ENCODE results near the gene DPP6.
A peak's percentile ranks its signal among the peaks of the same experiment; 100 is the strongest.

Gene DPP6

DNA sequence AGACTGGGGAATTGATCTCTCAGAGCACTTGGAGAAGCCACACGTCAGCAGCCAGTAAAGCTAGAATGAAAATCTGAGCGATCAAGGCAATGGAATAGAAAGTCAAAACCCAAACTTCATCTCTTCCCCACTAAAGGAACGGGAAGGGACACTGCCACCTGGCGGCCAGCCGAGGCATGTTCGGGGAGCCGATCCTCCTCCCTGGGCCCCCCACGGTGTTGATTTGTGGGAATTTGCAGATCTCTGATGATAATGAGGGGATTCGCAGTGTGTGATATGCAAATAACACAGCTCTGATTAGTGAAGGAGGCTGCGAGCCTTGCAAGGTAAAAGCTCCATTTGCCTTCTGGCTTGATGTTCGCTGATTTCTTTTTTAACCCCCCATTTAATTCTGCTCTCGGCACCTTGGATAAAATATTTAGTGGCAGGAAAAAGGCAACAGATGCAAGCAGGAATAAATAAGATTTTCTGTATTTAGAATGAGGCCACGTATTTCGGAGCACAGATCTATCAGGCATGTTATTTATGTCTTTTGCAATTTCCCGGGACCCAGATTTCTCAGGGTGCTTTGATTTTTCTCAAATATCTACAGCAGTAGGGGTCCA, 692.2 kb downstream of the DPP6 start:
- DNase-seq: peak; percentile 67

DNA sequence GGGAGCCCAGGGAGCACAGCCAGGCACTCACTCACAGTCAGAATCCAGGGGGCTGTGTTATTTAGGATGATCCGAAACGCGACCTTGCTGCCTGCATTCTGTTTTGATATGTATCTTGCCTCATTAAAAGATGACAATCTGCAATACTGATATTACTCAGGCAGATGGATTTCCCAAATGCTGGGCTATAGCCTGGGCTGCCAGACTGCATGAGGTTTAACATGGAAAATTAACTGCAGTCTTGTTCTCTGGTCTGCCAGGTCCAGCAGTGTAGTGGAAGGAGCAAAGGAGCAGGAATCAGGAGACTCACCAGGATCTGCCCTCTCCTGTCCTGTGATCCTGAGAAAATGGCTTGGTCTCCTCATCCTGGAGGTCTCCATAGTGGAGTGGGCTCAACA, 692.7 kb downstream of the DPP6 start:
- DNase-seq: no peak

DNA sequence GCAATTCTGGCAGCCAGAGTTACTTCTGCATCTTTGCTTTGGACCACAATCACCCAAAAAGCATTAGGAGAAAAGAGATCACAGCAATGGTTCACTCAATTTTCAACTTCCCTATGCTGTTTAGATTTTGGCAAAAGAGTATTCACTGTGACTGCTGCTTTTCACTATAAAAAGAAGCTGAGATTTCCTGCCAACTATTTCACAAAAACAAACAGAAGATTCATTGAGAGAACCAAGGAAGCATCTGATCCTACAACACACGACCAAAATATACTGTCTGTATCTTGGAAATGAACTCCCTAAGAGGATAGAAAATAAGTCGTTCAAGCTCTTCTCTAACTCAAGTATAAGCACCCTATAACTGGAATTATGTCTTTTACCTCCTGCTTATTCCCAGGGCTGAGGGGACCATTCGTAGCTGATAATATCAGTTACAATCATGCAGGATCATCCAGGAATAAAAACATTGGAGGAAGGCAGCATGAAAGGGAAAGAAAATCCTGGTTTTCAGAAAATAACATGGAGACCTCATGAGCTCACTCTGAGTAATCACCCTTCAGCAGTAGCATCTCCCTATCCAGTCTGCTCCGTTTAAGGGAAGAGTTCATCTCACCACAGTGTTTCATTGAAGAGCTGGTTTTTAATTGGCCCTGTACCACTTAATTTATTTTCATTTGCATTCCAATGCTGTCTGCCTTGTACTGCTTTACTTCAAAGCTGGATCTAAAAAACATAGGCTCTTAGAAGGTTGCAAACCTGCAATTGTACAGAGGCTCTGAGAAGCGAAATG, 694.6 kb downstream of the DPP6 start:
- DNase-seq: no peak

DNA sequence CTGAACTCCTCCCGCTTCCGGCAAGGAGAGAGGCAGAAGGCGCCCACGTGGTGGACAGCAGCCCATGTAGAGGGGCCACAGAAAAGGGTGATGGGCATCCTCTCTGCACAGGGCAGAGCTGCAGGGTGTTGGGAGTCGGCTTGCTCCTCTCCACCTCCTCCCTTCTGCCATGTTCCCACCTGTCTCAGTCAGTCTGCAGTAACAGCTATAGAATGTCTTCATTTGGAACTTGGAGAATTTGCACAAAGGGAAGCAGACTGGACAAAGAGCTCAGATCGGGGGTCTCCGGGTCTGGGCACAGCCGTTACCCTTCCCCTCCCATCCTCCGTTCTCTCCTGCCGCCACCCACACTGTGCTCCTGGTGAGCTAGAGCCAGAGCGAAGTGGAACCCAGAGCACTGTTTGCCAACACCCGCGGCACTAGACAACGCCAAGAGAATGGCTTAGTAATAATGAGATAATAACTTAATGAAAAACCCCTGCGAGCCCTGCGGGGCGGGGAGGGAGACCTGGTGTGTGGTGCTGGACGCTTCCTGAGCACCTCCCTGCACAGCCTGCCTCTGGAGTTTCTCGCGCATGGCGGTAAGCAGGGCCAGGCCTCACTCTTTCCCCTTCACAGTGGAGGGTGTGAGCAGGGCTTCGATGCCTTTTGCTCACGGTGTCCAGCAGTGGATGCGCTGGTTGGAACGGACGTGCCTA, 696.0 kb downstream of the DPP6 start:
- peak; percentile 40 for DNase-seq

DNA sequence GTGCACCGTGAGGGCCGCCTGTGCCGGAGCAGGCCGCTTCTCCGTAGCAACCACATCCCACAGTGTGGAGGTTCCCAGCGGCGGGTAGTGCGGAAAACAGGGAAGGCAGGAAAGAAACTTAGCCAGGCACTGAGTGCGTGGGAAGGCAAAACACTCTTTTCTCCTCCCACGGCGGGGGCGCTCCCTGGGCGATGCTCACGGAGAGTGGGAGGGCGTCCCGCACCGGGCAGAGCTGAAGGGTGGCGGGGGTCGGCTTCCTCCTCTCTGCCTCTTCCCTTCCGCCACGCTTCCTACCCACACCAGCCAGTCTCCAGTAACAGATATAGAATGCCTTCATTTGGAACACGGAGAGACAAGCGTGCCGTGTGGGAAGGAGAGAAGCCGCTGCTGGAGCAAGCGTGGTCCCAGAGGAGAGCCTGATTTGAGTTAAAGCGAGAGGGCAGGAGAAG, 698.2 kb downstream of the DPP6 start:
- peak; percentile 38 for DNase-seq

DNA sequence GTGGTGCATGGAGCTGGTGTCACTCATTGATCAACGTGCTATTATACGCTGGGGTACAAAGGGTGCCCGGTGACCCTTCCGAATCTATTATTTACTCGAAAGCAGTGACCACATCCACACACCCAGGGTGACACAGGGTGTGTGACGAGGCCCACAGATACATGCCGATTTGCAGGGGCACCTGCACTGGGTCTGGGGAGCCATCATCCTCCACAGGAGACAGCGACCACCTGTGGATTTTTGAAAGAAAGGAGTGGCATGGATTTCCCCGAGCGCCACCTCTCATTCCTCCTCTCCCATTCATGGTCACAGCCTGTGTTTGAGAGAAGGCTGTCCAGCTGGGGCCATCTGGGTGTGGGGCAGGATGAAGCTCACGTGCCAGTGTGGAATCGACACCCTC, 701.0 kb downstream of the DPP6 start:
- DNase-seq: no peak

DNA sequence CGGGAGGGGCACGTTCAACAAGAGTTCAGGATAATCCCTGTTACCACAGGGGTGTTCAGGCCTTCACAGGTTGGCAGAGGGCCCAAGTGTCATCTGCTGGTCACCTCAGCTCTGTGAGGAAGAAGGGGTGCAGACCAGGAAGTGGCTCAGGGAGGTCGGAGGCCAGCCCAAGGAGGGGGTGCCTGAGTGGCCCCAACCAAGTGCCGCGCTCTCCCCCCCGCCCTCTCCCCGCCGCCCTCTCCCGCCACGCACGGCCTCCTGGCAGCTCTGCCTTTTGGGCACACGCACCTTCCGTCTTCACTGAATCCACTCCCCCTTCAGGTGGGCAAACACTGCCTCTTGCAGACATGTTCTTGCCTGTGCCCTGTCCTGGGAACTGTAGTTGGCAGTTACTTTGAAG, 705.6 kb downstream of the DPP6 start:
- DNase-seq: no peak

DNA sequence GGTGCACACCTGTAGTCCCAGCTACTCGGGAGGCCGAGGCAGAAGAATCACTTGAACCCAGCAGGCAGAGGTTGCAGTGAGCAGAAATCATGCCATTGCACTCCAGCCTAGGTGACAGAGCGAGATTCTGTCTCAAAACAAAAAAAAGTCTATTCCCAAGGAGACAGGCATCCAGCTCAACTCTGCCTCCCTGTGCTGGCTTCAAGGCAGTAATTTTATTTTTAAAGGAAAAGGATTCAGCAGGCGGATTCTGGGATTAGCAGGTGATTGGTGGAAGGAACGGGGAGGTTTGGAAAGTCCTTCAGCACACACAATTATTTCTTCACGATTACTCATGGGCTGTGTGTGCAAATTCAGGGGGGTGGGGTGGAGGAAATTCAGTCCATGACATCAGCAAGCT, 707.8 kb downstream of the DPP6 start:
- no peak for DNase-seq

DNA sequence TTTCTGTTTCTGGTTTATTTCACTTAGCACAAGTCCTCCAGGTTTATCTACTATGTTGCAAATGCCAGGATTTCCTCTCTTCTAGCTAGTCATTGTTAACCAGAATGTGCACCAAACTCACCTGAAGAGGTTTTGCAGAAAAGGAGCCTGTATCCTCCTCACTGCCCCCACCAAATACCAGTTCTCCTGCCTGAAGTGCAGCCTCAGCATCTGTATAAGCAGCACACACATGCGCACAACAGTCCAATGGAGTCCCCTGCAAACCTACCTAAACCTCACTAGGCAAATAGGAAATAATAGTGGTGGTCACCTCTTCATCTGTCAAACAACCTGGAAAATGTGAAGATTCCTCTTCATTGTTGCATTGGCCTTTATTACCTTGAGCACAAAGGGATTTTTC, 712.9 kb downstream of the DPP6 start:
- no peak for DNase-seq

DNA sequence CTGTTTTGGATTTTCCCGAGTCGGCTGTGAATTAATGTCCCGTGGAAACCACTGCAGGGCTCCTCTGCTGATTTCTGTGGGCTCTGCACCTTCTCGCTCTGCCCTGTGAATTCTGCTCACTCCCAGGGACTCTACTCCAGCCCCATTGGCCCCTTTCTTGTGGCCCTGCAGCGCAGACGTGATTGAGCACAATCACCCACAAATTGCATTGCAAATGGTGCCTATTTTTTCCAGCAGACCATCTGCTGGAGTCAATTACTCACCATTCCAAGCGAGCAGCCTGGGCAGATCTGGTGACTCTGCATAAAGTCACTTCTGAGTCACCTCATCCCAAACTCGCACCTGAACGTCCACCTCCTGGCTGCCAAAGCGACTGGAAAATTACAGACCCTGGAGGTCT, 714.9 kb downstream of the DPP6 start:
- peak; percentile 79 for DNase-seq

DNA sequence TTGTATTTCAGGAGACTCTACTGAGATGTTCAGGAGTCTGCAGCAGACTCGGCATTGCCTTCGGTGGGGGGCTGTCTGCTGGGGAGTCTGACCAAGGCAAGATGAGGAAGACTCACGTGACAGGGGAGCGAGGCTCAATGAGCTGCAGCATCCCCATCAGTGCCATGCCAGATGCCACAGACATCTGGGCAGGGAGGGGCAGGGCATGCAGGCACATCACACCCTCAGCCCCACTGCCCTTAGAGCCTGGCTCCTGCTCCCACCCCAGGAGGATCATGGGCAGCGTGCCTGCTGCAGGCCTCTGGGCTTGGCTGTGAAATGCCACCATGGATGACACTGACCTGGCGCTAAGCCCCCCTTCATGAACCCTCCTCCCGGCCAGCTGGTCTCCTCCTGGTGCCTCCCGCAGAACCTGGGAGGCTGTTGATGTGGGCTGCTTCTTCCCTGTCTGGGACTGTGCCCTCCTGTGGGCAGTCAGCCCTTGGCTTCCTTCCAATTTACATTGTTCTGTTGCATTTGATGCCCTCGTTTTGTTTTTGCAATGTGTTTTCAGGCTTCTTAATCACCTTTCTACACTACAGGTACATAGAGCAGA, 715.7 kb downstream of the DPP6 start:
- DNase-seq: no peak

DNA sequence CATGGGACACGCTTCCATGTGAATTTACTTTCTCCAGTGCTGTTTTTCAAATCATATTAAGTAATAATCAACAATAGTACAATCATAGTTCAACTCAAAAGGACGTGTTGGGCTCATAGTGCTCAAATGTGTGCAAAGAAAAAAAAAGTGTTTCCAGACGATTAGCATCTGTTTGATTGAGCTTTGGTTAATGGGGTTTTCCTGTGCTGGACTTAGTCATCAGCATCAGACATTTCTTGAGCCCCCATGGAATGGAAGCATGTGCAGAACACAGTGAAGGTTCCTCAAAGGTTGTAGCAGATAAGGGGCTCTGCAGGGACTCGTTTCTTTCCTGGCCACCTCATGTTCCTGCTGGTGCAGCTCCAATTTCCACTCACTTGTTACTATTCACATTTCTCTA, 716.8 kb downstream of the DPP6 start:
- DNase-seq: no peak

DNA sequence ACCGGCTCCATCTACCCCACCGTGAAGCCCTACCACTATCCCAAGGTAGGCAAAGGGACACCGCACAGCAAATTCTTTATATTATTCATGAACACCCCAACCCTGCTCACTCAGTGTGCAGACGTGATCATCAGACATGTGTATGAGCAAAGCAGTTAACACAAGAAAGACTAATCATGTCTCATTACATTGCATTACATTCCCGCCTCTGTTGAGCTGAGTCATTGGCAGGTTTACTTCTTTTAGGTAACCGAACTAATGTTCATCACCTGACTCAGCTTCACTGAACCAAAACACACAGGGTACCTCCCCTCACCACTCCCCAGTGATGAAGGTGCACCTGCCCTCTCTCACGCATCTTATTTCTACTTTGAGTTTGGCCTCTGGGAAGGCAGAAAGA, 717.3 kb downstream of the DPP6 start:
- no peak for DNase-seq

DNA sequence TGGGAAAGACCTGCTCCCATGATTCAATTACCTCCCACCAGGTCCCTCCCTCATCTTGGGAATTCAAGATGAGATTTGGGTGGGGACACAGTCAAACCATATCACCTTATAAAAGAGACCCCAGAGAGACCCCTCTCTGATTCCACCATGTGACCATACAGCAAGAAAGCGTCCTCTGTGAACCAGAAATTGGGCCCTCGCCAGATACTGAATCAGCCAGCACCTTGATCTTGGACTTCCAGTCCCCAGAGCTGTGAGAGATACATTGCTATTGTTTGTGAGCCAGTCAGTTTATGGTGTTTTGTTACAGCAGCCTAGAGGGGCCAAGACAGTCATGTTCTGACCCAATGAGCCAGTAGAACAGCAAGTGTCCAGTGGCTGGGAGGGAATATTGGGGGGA, 718.2 kb downstream of the DPP6 start:
- DNase-seq: no peak

DNA sequence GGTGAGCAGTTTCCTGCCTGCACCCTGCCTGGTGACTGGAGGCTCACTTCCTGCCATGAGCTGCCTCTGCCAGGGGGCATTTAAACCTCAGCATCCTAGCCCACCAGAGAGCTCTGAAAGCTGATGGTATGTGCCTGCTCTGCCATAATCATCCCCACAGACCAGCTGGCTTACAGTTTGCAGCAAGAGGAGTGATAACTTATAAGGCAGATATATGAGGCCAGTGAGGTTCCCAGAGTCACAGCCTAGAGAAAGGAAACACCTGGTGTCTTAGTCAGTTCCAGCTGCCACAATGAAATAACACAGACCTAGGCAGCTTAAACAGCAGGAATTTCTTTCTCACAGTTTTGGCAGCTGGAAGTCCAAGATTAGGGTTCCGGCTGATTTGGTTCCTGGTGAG, 718.8 kb downstream of the DPP6 start:
- DNase-seq: no peak

DNA sequence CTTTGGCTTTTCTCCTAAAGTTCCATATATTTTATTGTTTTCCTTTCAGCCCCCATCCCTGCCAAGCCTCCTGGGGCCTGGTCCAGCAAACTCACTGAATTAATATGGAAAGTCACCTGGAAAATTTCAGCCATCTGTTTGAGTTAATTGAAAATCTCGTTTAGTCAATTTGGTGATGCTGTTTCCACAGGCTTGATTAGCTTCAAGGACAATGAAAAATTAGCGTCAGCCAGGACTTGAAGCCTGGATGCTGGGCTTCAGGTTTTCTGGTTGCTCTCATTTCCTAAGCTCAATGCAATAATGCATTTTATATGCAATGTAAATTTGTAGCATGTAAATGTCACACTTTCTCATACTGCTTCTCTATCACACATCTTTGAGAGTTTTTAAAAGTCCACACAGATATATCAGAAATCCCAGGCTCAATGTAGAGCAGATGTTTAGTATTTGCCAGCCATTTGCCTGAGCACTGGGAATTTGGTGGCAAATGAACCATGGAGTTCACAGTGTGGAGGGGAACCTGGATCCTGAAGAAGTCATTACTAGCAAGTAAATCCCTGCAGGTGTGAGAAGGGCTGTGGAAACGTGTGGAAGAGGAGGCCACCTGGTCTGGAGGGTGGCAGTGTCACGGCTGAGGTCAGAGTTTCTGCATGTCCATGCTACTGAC, 722.2 kb downstream of the DPP6 start:
- DNase-seq: no peak

DNA sequence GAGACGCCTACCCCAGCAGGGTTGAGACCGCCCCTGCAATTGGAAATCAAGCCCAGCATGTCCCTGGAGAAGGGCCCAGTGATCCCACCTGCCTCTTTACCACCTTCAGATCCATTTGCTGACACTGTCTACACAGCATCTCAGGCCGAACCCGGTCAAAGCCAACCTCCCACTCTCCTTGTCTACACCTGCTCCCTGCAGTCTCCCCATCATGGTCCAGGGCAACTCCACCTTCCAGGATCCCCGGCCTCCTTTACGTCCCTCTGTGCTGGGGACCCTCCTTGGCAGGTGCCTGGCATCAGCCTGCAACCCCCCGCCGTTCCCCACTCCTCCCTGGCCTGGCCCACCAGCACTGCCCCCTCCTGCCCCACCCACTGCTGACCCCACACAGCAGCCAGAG, 723.5 kb downstream of the DPP6 start:
- no peak for DNase-seq

DNA sequence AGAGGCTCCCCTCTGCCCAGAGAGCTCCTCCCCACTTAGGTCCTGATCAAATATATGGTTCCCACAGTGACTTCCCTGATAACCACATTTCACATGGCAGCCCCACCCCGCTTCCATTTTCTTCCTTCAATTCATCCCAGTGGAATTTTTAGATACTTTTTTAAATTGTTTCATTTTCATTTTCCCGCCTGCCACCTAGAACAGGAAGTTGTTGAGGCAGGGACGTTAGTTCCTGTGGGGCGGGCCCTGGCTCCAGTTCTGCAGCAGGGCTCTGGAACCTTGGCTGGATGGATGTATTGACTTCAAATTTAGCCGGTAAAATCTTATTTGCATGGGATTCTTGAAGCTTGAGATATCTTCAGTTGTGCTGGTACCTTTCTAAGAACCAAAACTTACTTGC, 724.2 kb downstream of the DPP6 start:
- DNase-seq: no peak

DNA sequence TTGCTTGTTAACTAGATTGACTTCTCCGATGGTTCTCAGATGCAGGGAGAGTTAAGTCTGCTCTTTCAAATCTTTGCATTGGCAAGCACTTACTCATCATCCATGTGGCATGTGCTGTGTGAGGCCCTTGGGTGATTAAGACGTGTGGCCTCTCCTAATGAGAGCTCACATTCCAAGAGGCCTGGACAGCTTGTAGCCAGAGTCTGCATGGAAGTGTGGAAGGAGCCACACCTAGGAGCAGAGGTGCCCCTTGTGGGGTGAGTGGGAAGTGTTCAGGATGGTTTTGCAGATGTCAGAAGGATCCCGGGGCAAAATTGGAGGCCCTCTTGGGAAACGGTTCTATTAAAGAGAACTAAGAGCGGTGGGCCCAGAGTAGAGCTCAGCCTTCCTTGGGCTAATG, 724.8 kb downstream of the DPP6 start:
- peak; percentile 92 for DNase-seq

DNA sequence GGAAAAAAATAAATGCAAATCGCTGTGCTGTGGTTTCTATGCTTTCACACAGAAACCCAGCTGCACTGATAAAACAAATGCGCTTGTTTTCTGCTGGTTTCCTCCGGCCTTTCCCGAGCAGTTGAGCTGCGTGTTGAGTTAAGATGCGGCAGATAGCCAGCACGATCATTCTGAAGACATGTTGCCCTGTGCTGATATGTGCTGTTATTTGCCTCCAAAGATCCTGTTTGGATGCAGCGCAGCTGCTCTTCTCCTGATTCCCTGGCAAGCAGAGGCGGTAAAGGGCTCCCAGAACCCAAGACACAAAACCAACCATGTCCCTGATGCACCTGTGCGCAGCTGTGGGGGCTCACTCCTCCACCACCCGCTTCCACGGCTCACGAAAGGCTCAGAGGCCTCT, 725.3 kb downstream of the DPP6 start:
- DNase-seq: no peak

DNA sequence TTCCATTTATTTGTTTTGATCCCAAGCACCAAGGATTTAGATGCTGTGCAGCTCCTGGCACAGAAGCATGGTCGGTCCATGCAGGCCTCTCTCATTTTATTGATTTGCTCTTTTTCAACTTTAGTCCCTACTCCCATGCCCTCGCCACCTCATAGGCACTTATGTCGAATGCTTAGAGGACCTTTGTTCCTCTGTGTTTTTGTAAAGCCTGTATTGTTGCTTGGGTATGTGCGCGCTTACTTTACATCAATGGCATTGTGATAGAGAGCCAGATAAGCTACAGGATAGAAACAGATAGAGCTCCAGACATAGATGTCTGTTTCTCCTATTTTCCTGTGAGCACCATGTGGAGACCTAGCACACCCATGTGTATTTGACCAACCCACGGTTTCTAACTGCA, 725.7 kb downstream of the DPP6 start:
- DNase-seq: no peak

DNA sequence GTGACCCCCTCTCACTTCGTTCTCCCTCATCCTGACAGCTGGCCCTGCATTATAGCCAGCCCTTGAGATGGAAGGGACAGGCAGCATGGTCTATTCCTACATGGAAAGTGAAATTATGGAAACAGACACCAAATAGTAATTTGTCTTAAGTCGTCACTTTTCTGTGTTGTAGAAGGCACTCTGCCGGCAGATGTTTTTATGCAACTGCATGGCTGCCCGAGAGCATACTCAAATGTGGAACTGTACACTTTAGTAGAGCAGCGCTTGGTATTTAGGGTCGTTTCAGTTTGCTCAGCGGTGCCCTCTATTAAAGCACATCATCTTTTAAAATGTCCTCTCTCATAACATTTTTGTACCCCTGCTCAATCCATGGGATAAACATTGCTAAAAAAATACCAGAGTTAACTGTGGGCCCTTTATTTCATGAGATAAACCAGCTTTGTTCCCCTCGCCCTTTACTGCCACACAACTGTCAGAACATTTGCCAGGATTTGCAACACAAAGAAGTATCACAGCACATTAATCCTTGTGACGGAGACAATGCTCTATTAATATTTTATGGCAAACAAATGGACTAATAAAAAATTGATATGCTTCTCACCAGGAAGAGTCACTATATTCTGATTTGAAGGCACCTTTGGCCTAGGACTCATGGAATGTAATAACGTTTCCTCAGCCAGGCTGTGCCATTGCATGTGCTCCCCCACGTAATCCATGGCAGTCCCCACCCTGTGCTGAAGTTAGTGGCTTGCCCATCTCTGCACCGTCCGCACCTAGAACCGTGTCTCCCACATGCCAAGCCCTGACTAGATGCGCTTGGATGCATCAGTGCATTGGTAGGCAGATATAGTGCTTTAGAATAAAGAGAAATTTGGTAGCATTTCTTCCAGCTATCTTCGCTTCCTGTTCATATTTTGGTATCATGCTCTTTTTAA, 729.4 kb downstream of the DPP6 start:
- no peak for DNase-seq
